Activated CD8-positive, alpha-beta memory T cell treated with anti-CD3 and anti-CD28 coated beads, Interleukin-2, amount 50 U/mL, for 48 hours (primary cell): ENCODE results near the gene ENPP3.
"Not testable (repeated sequence)": the region's sequence is repeated elsewhere in the genome, so short reads cannot be mapped to it uniquely, and the experiment has no call there.

Experiments
- DNase-seq: peaks from one replicate; pipeline ENCODE4 v3.0.0-alpha.2; 2020

The ENPP3 gene

GRCh38 chr6:131739136-131739535 is 102.0 kb downstream of the ENPP3 start:
- DNase-seq, result no peak

- no peak for DNase-seq
Observed at GRCh38 chr6:131740161-131740560, 103.1 kb downstream of the ENPP3 start.

GRCh38 chr6:131741688-131742393 is 104.7 kb downstream of the ENPP3 start:
- DNase-seq, result no peak

- DNase-seq, result no peak
Observed at GRCh38 chr6:131744432-131745287, 107.6 kb downstream of the ENPP3 start.

GRCh38 chr6:131745476-131745875 is 108.4 kb downstream of the ENPP3 start:
- no peak for DNase-seq

GRCh38 chr6:131747821-131748353 is 110.8 kb downstream of the ENPP3 start:
- DNase-seq, result no peak

- DNase-seq, result no peak
Observed at GRCh38 chr6:131749023-131749422, 111.9 kb downstream of the ENPP3 start.

GRCh38 chr6:131751012-131751715 is 114.1 kb downstream of the ENPP3 start:
- DNase-seq, result not testable (repeated sequence)

- no peak for DNase-seq
Observed at GRCh38 chr6:131754088-131754487, 117.0 kb downstream of the ENPP3 start.

GRCh38 chr6:131754715-131755567 is 117.8 kb downstream of the ENPP3 start:
- DNase-seq, result no peak

- DNase-seq, result no peak
Observed at GRCh38 chr6:131755597-131755996, 118.5 kb downstream of the ENPP3 start.

- DNase-seq, result no peak
Observed at GRCh38 chr6:131756039-131756438, 118.9 kb downstream of the ENPP3 start.

- no peak for DNase-seq
Observed at GRCh38 chr6:131758920-131759319, 121.8 kb downstream of the ENPP3 start.

GRCh38 chr6:131761060-131761761 is 124.1 kb downstream of the ENPP3 start:
- no peak for DNase-seq

GRCh38 chr6:131761762-131762067 is 124.6 kb downstream of the ENPP3 start:
- DNase-seq, result no peak

GRCh38 chr6:131762984-131763383 is 125.9 kb downstream of the ENPP3 start:
- no peak for DNase-seq

- DNase-seq, result no peak
Observed at GRCh38 chr6:131763749-131764148, 126.6 kb downstream of the ENPP3 start.

- DNase-seq, result no peak
Observed at GRCh38 chr6:131764350-131764749, 127.2 kb downstream of the ENPP3 start.

GRCh38 chr6:131765081-131765803 is 128.1 kb downstream of the ENPP3 start:
- DNase-seq, result no peak

- DNase-seq, result no peak
Observed at GRCh38 chr6:131765804-131766135, 128.7 kb downstream of the ENPP3 start.

GRCh38 chr6:131766631-131767030 is 129.5 kb downstream of the ENPP3 start:
- no peak for DNase-seq
